H1 (cell line): ENCODE data around the gene ZNF469.

Experiments
- CTCF ChIP-seq, 3 experiments: IDR thresholded peaks; 1 replicate in 2 of 3; 2 replicates in 1 of 3; pipeline versions ENCODE4 v1.5.1 to v1.6.1; 2011; ENCODE audit warnings: low read length in 3 of 3, mild to moderate bottlenecking in 3 of 3, inconsistent platforms in 2 of 3, low read depth in 1 of 3, moderate library complexity in 1 of 3; ENCODE audit not compliant: insufficient read depth in 1 of 3; ENCODE audit errors: control extremely low read depth in 1 of 3
- FOSL1 ChIP-seq: IDR thresholded peaks from 2 replicates; pipeline ENCODE4 v1.6.1; 2011; ENCODE audit warnings: mild to moderate bottlenecking, low read depth, low read length, moderate library complexity; ENCODE audit not compliant: insufficient read depth
- HDAC2 ChIP-seq, 2 experiments: fragments of 300-600 bp in 1 of 2; sonication (generic) in 1 of 2; IDR thresholded peaks; 2 replicates each; pipeline ENCODE4 v1.6.1; 2011 to 2012; ENCODE audit warnings: low read depth in 2 of 2, low read length in 2 of 2, mild to moderate bottlenecking in 2 of 2, moderate library complexity in 2 of 2, borderline replicate concordance in 1 of 2, inconsistent platforms in 1 of 2
- MAX ChIP-seq: IDR thresholded peaks from 2 replicates; pipeline ENCODE4 v1.6.1; 2012; ENCODE audit warnings: inconsistent platforms

GRCh38 chr16:88368036-88368435 is 14.7 kb upstream of the ZNF469 start:
- TF ChIP-seq MAX (no peak), FOSL1 (no peak), CTCF (IDR thresholded peaks at IDR 0.05; ENCODE audit: control extremely low read depth in 1 of 3, insufficient read depth in 1 of 3, low read depth in 1 of 3, low read length in 3 of 3) (no peak), HDAC2 (IDR thresholded peaks at IDR 0.05; ENCODE audit: borderline replicate concordance in 1 of 2, low read depth in 2 of 2, low read length in 2 of 2) (no peak)
